Mononuclear cell (primary cell): ENCODE results near the gene SEPHS1. TPM values are rescaled to one million over a fixed set of nuclear protein-coding genes. Genes with fewer than 3 reads are reported as not detected.
A peak's percentile ranks its signal among the peaks of the same experiment; 100 is the strongest.

ENCODE experiments used
- H3K27me3 ChIP-seq: 2 replicates; pipeline ENCODE4 v1.6.0; 2011; ENCODE audit warnings: low read length, control low read depth; ENCODE audit not compliant: insufficient read depth
- H3K4me1 ChIP-seq: 2 replicates; pipeline ENCODE4 v1.5.1; 2011; ENCODE audit warnings: mild to moderate bottlenecking, low read length, control low read depth; ENCODE audit not compliant: insufficient read depth
- H3K4me3 ChIP-seq: 2 replicates; pipeline ENCODE4 v1.5.1; 2011; ENCODE audit warnings: mild to moderate bottlenecking, low read length, moderate library complexity
- H3K9me3 ChIP-seq: 2 replicates; pipeline ENCODE4 v1.5.1; 2011; ENCODE audit warnings: low read depth, mild to moderate bottlenecking, control low read depth, low read length
- total RNA-seq: library from RNA; depleted of rRNA; stranded (reverse); fragments of >200 nt; gene quantifications from one replicate; pipeline ENCODE4 v1.2.3, GENCODE V29; 2012

Gene SEPHS1
- total RNA-seq, 1 donor = 14.6 TPM

DNA sequence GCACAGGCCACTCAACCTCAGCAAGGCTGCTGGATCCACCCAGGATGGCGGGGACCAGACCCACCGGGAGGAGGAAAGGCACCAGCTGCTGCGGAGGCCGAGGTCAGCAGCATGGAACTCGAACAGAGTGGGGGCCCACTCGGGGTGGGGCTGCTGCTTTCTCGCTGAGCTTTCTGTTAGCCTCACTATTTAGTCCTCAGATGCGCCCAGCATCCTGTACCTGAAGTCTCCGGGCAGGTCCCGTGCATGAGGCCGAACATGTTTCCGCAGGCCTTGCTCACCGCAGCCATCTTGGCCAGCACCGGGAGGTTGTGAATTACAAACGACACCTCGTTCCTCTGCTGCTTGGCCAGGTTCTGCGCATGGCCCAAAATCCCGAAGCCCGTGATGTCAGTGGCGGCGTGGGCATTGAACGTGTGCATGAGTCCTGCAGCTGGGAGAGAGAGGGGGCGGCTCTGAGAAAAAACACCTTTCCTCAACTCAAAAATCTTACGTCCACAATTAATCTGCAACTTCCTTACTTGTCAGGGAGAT is 25.4 kb downstream of the SEPHS1 start:
- H3K27me3 ChIP-seq = no peaks in the 10 kb centered on the region
- no peak overlapping the region for H3K4me3 ChIP-seq
- no peaks in the 10 kb centered on the region for H3K4me1 ChIP-seq
- no peaks in the 10 kb centered on the region for H3K9me3 ChIP-seq

- no peaks in the 10 kb centered on the region for H3K27me3 ChIP-seq
- no peak overlapping the region for H3K4me3 ChIP-seq
- no peaks in the 10 kb centered on the region for H3K9me3 ChIP-seq
- H3K4me1 ChIP-seq = no peaks in the 10 kb centered on the region
Observed at GRCh38 chr10:13321576-13321975, 26.5 kb downstream of the SEPHS1 start.

DNA sequence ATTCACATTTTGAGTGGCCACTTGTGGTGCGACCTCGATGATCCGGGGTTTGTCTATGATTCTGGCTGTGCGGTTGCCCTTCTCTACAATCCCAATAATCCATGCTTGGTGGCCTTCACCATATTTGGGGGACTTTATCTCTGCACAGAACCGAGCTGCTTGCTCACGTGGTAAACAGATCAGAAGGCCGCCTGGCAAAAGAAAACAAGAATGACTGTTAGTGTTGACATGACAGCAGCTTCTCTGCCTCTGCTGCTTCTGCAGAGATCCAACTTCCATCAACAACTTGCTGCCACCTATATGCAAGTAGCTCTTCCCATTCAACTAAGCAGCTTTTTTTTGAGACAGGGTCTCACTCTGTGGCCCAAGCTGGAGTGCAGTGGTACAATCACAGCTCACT is 28.9 kb downstream of the SEPHS1 start:
- no peaks in the 10 kb centered on the region for H3K9me3 ChIP-seq
- no peak overlapping the region for H3K4me3 ChIP-seq
- H3K27me3 ChIP-seq = no peaks in the 10 kb centered on the region
- H3K4me1 ChIP-seq = no peaks in the 10 kb centered on the region

GRCh38 chr10:13317474-13317873 is 30.6 kb downstream of the SEPHS1 start:
- Histone ChIP-seq H3K27me3 (no peaks in the 10 kb centered on the region), H3K4me3 (no peak overlapping the region), H3K9me3 (no peaks in the 10 kb centered on the region), H3K4me1 (no peaks in the 10 kb centered on the region)

GRCh38 chr10:13316635-13317311 is 31.3 kb downstream of the SEPHS1 start:
- H3K9me3 ChIP-seq = no peaks in the 10 kb centered on the region
- H3K27me3 ChIP-seq = no peaks in the 10 kb centered on the region
- no peaks in the 10 kb centered on the region for H3K4me1 ChIP-seq
- no peak overlapping the region for H3K4me3 ChIP-seq

DNA sequence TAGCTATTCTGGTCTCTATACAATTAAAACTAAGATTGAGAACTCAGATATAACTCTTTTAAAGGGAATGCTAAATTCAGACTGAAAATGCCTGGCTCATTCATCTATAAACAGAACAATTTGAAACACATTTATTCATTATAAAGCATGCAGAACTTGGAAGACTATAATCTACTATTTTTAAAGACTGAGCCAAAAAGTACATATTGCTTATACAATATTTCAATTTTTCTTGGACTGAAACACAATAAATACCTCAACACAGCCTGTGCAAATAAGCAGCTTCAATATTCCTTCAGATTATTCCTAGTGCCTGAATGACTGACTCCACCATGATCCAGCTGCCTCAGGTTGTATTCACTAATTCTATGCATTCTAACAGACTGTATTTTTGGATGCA is 32.7 kb downstream of the SEPHS1 start:
- Histone ChIP-seq H3K4me3 (no peak overlapping the region), H3K27me3 (no peaks in the 10 kb centered on the region), H3K9me3 (no peaks in the 10 kb centered on the region), H3K4me1 (no peaks in the 10 kb centered on the region)

DNA sequence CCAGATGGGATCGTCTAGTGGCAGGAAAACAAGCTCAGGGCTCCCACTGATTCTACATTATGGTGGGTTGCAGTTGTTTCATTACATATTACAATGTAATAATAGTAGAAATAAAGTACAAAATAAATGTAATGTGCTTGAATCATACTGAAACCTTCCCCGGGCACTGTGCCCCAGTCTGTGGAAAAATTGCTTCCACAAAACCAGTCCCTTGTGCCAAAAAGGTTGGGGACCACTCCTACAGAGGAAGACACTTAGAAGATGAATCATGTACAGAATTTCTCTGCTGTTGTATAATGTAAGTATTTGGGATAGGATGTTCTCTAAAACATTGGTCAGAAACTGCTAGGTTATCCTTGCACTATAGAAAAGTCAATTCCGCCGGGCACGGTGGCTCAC is 36.9 kb downstream of the SEPHS1 start:
- H3K4me1 ChIP-seq = no peaks in the 10 kb centered on the region
- H3K27me3 ChIP-seq = no peaks in the 10 kb centered on the region
- no peaks in the 10 kb centered on the region for H3K9me3 ChIP-seq
- no peak overlapping the region for H3K4me3 ChIP-seq

DNA sequence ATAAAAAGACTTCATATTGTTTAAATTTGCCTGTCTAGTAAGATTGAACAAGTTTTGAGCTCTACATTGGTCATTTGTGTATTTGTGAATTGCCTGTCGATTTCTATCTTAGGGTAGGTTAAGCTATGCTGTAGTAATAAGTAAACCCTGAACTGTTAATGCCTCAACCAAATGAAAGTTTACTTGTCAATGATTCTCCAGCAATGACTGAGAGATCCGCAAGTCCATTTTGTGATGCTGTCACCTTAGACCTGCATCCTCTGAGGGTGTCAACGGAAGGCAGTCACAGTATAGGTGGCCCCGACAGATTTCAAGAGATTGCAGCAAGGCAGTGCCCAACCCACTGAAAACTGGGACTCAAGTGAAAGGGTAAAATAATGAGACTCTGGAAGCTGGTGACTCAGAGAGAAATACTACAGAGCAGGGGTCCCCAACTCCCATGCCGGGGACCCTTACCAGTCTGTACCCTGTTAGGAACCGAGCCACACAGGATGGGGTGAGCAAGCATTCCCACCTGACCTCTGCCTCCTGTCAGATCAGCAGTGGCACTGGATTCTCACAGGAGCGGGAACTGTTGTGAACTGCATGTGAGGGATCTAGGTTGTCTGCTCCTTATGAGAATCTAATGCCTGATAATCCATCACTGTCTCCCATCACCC is 37.4 kb downstream of the SEPHS1 start:
- Histone ChIP-seq H3K4me3 (no peak overlapping the region), H3K4me1 (no peaks in the 10 kb centered on the region), H3K9me3 (no peaks in the 10 kb centered on the region), H3K27me3 (no peaks in the 10 kb centered on the region)

- no peak overlapping the region for H3K4me3 ChIP-seq
- H3K4me1 ChIP-seq = no peaks in the 10 kb centered on the region
Observed at GRCh38 chr10:13309792-13310191, 38.3 kb downstream of the SEPHS1 start.

DNA sequence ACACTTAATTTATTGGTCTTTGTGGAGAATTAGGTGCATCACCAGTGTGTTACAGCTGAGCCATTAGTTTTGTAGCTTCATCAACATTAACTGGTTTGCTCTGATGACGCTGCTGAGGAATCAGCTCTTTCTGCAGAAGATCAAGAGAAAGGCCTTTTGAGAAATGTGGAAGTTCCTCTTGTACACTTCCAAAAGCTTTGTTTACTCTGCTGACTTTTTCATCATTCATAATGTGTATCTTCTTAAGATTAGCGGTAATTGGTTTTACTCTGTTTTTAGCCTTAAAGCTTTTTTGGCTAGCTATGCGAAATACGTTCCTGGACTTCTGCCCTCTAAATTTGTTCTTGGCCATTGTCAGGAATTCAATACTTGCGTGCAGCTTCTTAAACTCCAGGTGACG is 40.0 kb downstream of the SEPHS1 start:
- H3K4me1 ChIP-seq = no peaks in the 10 kb centered on the region
- no peak overlapping the region for H3K4me3 ChIP-seq
- H3K9me3 ChIP-seq = no peaks in the 10 kb centered on the region
- no peaks in the 10 kb centered on the region for H3K27me3 ChIP-seq

More at GRCh38 chr10:13309792-13310191, 38.3 kb downstream of the SEPHS1 start:
- no peaks in the 10 kb centered on the region for H3K27me3 ChIP-seq
- H3K9me3 ChIP-seq = no peaks in the 10 kb centered on the region

GRCh38 chr10:13306103-13306502 is 42.0 kb downstream of the SEPHS1 start:
- Histone ChIP-seq H3K4me1 (peaks cover 14% of the 10 kb centered on the region), H3K27me3 (no peaks in the 10 kb centered on the region), H3K9me3 (no peaks in the 10 kb centered on the region), H3K4me3 (no peak overlapping the region)

GRCh38 chr10:13302821-13303555 is 45.1 kb downstream of the SEPHS1 start:
- peaks cover 29% of the 10 kb centered on the region for H3K4me1 ChIP-seq
- H3K4me3 ChIP-seq = no peak overlapping the region
- H3K9me3 ChIP-seq = no peaks in the 10 kb centered on the region
- H3K27me3 ChIP-seq = no peaks in the 10 kb centered on the region

GRCh38 chr10:13299437-13300287 is 48.4 kb downstream of the SEPHS1 start, which contains the start of gene PHYH:
PHYH (minus strand) TSS chr10:13300064; CDS start chr10:13300042, 22 bp downstream.
- Histone ChIP-seq H3K4me1 (peaks cover 29% of the 10 kb centered on the region), H3K9me3 (no peaks in the 10 kb centered on the region), H3K4me3 (peak within 1 kb of the TSS; percentile 69), H3K27me3 (no peaks in the 10 kb centered on the region)

GRCh38 chr10:13298748-13299436 is 49.2 kb downstream of the SEPHS1 start:
- H3K4me1 ChIP-seq = peaks cover 29% of the 10 kb centered on the region
- H3K27me3 ChIP-seq = no peaks in the 10 kb centered on the region
- peak overlapping the region; percentile 69 for H3K4me3 ChIP-seq
- H3K9me3 ChIP-seq = no peaks in the 10 kb centered on the region
